HL-60/S4 (cell line): ENCODE results near the gene NUTM2D.
"Not testable (repeated sequence)": the region's sequence is repeated elsewhere in the genome, so short reads cannot be mapped to it uniquely, and the experiment has no call there.

Source experiments
- in situ Hi-C: fragments of 300-500 bp; cut with MboI; formaldehyde crosslinking; loops from 2 replicates; pipeline ENCODE4 v1.14.3; 2022; ENCODE audit warnings: low sequenced_read_pairs

Gene NUTM2D

GRCh38 chr10:87369514-87370112 is 12.1 kb downstream of the NUTM2D start:
- in situ Hi-C loops, result not testable (repeated sequence)

GRCh38 chr10:87374091-87374490 is 16.5 kb downstream of the NUTM2D start:
- in situ Hi-C loops, result not testable (repeated sequence)

- in situ Hi-C loops, result not testable (repeated sequence)
Observed at GRCh38 chr10:87379115-87379514, 21.6 kb downstream of the NUTM2D start.

- in situ Hi-C loops, result not testable (repeated sequence)
Observed at GRCh38 chr10:87383149-87383857, 25.8 kb downstream of the NUTM2D start.

GRCh38 chr10:87384283-87384682 is 26.7 kb downstream of the NUTM2D start:
- in situ Hi-C loops, result not testable (repeated sequence)

GRCh38 chr10:87385762-87386360 is 28.3 kb downstream of the NUTM2D start:
- in situ Hi-C loops, result not testable (repeated sequence)

- in situ Hi-C loops, result not testable (repeated sequence)
Observed at GRCh38 chr10:87391360-87391759, 33.8 kb downstream of the NUTM2D start.

- in situ Hi-C loops, result not testable (repeated sequence)
Observed at GRCh38 chr10:87396206-87396605, 38.7 kb downstream of the NUTM2D start.

GRCh38 chr10:87398436-87398835 is 40.9 kb downstream of the NUTM2D start:
- in situ Hi-C loops, result not testable (repeated sequence)

GRCh38 chr10:87407516-87408467 is 50.2 kb downstream of the NUTM2D start:
- in situ Hi-C loops, result not testable (repeated sequence)

GRCh38 chr10:87413921-87414320 is 56.4 kb downstream of the NUTM2D start:
- in situ Hi-C loops, result not testable (repeated sequence)
